NCI-H1105 (cell line): Measurements from ENCODE around the gene CAB39.

Experiments
- DNase-seq: peaks from one replicate; lab custom pipeline; 2025; lab: John Stamatoyannopoulos, UW

Gene CAB39

DNA sequence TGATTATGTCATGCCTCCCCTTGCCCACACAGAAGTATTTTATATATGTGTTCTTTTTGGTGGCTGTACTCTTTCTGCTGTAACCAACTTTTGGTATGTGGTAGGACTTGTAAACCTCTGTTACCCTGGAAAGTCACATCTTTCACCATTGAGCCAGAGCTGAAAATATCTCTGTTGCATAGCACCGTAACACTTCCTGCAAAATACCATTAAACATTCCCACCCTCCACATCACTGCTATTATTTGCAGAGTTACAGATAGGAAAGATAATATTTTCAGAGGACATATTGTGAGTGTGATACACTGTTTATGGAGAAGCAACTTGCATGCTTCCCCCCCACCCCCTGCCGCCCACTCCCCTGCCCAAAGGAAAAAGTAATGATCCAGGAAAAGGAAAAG lies 44.8 kb downstream of the CAB39 start:
- no peak for DNase-seq

- DNase-seq, result no peak
Observed at GRCh38 chr2:230758566-230759480, 46.2 kb downstream of the CAB39 start.

GRCh38 chr2:230759481-230760167 lies 47.0 kb downstream of the CAB39 start:
- DNase-seq, result no peak

DNA sequence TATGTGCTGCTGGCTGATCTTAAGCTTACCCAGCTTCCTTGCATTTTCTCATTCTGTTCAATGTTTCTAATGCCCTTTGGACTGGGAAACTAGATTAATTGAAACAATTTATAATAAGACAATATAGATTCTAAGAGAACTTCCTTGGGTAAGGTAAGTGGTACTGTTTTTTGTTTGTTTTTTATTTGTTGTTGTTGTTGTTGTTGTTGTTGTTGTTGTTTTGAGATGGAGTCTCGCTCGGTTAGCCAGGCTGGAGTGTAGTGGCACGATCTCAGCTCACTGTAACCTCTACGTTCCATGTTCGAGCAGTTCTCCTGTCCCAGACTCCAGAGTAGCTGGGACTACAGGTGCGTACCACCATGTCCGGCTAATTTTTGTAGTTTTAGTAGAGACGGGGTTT lies 49.1 kb downstream of the CAB39 start:
- DNase-seq, result no peak

- no peak for DNase-seq
Observed at GRCh38 chr2:230762317-230762896, 49.8 kb downstream of the CAB39 start.

DNA sequence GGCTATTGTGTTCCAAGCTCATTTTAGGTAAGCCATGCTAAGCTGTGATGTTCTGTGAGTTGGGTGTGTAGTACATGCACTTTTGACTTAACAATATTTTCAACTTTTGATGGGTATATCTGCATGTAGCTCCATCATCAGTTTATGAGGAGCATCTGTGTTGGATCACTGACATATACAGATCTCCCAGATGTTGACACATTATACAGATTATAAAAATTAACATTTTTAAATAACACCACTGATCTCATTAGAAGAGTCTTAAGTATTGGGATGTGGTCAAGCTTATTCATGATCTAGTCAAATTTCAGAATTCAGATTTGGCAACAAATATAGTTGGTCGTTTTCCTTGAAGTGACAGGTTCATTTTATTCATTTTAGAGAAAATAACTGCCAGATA lies 51.7 kb downstream of the CAB39 start:
- no peak for DNase-seq

DNA sequence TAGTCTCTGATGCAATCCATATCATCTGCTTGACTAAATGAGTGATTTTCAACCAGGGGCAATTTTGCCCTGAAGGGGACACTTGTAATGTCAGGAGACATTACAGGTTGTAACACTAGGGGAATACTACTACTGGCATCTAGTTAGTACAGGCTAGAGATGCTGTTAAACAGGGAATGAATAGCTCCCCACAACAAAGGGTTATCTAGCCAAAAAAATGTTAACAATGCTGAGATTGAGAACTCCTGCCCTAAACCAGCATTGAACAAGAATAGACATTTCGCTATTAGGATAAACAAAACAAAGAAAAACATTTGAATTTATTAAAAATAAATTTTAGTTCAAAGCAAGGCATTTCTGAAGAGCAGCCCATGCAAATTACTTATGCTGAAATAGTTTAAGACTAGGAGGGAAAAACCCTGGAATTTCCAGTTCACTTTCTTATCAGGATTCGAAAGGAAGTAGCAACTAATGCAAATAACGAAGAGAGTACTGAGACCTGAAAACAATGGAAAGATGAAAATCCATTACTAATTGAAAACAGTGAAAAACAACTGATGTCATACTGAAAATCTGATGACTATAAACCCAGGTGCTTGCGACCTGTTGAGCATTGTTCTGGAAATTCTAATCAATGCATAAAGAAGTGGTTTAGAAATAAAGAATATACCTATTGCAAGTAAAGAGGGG lies 53.1 kb downstream of the CAB39 start:
- DNase-seq, result no peak

DNA sequence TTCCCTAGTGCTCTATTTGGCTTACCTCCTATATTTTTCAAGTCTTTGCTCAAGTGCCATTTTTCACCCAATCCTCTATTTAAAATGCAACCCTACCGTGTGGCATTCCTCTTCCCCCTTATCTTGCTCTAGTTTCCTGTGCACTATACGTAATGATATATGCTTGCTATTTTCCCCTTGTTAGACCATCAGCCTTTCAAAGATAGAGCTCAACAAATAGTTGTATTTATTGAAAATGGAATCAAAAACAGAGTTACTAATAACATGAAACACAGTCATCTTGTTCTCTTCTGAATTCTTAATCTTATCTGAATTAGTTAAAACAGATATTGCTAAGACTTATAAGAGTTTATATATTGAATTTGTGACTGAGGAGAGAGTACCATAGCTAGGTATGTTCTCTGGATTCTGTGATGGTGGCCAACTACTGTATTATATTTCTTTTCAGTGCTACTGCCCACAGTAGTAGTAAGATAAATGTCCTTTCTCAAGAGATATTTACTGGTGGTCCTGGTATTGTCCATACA lies 55.3 kb downstream of the CAB39 start:
- no peak for DNase-seq

GRCh38 chr2:230770804-230771203 lies 58.2 kb downstream of the CAB39 start:
- DNase-seq, result no peak

DNA sequence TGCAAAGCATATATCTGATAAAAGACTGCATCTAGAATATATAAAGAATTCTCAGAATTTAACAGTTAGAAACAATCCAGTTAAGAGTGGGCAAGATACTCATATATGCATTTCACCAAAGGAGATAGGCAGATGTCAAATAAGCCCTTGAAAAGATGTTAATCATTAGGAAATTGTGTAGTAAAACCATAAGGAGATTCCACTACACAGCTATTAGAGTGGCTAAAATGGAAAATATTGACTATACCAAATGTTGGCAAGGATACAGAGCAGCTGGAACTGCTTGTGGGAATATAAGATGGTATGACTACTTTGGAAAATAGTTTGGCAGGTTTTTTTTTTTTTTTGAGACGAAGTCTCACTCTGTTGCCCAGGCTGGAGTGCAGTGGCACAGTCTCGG lies 59.5 kb downstream of the CAB39 start:
- no peak for DNase-seq

GRCh38 chr2:230773039-230773773 lies 60.6 kb downstream of the CAB39 start:
- no peak for DNase-seq

DNA sequence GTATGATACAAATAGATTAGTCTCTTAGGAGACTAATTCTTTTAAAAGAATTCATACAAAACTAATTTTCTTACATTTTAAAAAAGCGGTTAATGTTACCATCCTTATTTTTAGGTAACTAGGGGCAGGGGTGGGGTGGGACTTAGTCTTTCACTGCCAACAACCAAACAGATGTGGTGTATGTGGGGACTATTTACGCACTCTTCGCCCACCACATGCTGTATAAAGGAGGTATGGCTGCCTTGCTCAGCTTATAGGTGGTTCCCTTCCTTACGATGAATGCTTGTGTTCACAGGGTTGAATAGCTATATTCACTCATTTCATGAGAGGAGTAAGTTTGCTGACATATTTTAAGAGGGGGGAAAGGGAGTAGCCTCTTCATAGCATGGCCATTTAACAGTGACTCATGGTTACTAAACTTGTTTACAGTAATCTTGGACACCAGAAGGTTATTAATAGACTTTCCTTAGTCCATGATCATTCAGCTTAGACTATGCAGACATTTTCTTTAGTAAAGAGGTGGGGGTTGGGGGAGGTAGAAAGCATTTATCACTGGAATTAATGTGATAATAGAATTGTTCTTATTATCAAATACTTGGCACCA lies 61.8 kb downstream of the CAB39 start:
- DNase-seq, result no peak

- no peak for DNase-seq
Observed at GRCh38 chr2:230775737-230776136, 63.1 kb downstream of the CAB39 start.

DNA sequence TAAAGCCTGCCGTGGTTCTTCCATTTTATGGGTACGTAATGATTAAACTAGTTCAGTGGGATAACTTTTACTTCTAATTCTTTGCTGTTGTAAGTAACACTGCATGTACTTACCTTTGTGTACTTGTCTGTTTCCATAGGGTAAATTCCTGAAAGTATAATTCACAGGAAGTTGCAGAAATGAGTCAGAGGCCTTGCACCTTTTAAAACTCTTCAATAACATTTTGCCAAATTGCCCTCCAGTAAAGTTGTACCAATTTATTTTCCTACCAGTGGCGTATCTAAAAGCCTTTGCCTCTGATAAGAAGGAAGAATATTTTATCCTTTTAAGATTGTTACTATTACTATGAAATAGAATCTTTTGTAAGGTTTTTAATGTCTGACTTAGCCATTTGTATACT lies 65.1 kb downstream of the CAB39 start:
- no peak for DNase-seq

DNA sequence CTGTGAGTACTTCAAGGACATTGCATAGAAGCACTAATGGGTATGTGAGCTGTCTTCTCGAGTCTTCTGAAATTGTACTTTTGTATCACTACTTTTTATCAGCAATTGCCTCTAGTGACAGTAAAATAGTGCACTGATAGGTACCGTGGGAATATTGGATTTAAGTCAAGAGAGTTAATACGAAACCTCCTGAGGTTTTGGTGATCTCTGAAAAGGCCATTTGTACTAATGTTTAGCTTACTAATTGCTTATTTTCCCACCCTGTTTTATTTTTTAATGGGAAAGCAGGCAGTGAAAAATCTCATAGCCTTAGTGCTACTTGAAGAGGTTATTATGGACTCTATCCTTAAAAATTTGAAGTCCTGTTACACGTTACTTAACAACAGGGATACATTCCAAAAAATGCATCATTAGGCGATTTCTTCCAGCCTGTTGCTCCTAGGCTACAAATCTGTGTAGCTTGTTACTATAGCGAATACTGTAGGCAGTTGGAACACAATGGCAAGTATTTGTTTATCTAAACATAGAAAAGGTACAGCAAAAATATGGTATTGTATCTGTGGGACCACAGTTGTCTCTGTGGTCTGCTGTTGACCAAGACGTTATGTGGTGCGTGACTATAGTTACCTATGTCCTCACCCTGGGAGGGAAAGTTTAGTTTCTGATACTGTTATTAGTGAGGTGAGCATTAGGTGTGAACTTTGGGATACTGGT lies 65.9 kb downstream of the CAB39 start:
- DNase-seq, result no peak

GRCh38 chr2:230779126-230779525 lies 66.5 kb downstream of the CAB39 start:
- DNase-seq, result no peak

GRCh38 chr2:230779607-230780006 lies 67.0 kb downstream of the CAB39 start:
- no peak for DNase-seq

DNA sequence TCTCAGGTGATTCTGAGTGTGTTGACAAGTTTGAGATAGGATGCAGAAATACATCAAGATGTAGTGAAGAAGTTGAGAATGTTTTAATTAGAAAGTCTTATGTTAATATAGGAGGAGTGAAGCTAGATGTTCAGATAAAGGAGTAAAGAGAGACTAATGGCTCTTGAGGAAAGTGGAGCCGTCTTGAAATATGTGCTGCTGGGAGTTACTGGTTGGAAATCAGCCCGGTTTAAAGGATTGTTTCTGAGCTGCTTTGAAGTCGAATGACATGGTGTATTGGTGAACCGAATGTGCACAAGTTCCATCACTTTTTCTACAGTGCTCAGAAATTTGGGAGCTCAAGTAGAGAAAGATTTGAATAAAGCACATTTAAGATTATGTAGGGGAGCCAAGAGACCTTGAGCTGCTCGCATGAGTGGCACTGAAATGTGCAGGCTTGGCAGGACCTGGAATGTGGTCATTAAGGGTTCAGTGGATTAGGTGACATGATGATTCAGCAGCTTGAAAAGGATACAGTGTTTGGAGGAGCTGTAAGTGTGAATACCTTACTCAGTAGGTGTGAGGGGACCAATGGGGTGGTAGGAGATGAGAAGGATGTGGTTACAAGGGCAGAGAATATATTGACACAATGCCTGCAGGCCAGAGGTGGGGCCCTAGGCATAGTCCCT lies 68.6 kb downstream of the CAB39 start:
- no peak for DNase-seq

GRCh38 chr2:230783101-230783500 lies 70.5 kb downstream of the CAB39 start:
- DNase-seq, result no peak

GRCh38 chr2:230784795-230785194 lies 72.2 kb downstream of the CAB39 start:
- no peak for DNase-seq
